Right renal cortex interstitium (tissue), 3 donors: Measurements from ENCODE around the gene SEPTIN11. TPM values are rescaled to one million over a fixed set of nuclear protein-coding genes. Genes with fewer than 3 reads are reported as not detected.

Source experiments
- polyA plus RNA-seq, 3 donors: library from polyadenylated mRNA; unstranded; fragments of 120-200 nt; gene quantifications; one replicate each; pipeline ENCODE4 v1.2.1, GENCODE V29; 2013; ENCODE audit not compliant: insufficient read length in 3 of 3

The SEPTIN11 gene
- polyA plus RNA-seq, 3 donors = 271 to 276 (median 272) TPM

Other genes with a start within 250 kb of the SEPTIN11 start
- gene SOWAHB, start 51.6 kb upstream of the SEPTIN11 start, polyA plus RNA-seq = 1 to 10 TPM; 4.3 to 5.6 (median 4.8) TPM
- gene CCNI, start 126.2 kb downstream of the SEPTIN11 start, polyA plus RNA-seq = 100 to 1,000 TPM; 419 to 446 (median 442) TPM
- gene CCNG2, start 207.5 kb downstream of the SEPTIN11 start, polyA plus RNA-seq = 100 to 1,000 TPM; 144 to 150 (median 148) TPM